Ammon's horn (tissue), 1 donor: Measurements from ENCODE around the gene ZNF77.
"Not testable (repeated sequence)": the region's sequence is repeated elsewhere in the genome, so short reads cannot be mapped to it uniquely, and the experiment has no call there.

Experiments used
- DNase-seq: peaks from one replicate; pipeline ENCODE4 v3.0.0-alpha.2; 2016; ENCODE audit warnings: low spot score

ZNF77 gene

GRCh38 chr19:2970201-2970835 is 25.5 kb upstream of the ZNF77 start:
- DNase-seq: no peak

- DNase-seq: peak; percentile 16
Observed at GRCh38 chr19:2969104-2969504, 24.3 kb upstream of the ZNF77 start.

- no peak for DNase-seq
Observed at GRCh38 chr19:2967972-2968371, 23.2 kb upstream of the ZNF77 start.

- DNase-seq: no peak
Observed at GRCh38 chr19:2964874-2965273, 20.1 kb upstream of the ZNF77 start.

GRCh38 chr19:2963631-2964030 is 18.9 kb upstream of the ZNF77 start:
- DNase-seq: not testable (repeated sequence)

- DNase-seq: no peak
Observed at GRCh38 chr19:2963122-2963521, 18.4 kb upstream of the ZNF77 start.

- DNase-seq: peak; percentile 79
Observed at GRCh38 chr19:2962018-2962670, 17.4 kb upstream of the ZNF77 start.

- no peak for DNase-seq
Observed at GRCh38 chr19:2960120-2960519, 15.3 kb upstream of the ZNF77 start.

GRCh38 chr19:2957160-2957559 is 12.4 kb upstream of the ZNF77 start:
- no peak for DNase-seq

- DNase-seq: no peak
Observed at GRCh38 chr19:2952953-2953481, 8.2 kb upstream of the ZNF77 start.

- peak; percentile 100 for DNase-seq
Observed at GRCh38 chr19:2950286-2951124, 5.7 kb upstream of the ZNF77 start.

- DNase-seq: no peak
Observed at GRCh38 chr19:2949939-2950285, 5.1 kb upstream of the ZNF77 start.

GRCh38 chr19:2945575-2946184 is 909 bp upstream of the ZNF77 start:
- no peak for DNase-seq

- no peak for DNase-seq
Observed at GRCh38 chr19:2944403-2944774, 382 bp downstream of the ZNF77 start.

- DNase-seq: no peak
Observed at GRCh38 chr19:2942928-2943640, 1.7 kb downstream of the ZNF77 start.

GRCh38 chr19:2935863-2936262 is 8.9 kb downstream of the ZNF77 start:
- DNase-seq: not testable (repeated sequence)

- DNase-seq: no peak
Observed at GRCh38 chr19:2933490-2933910, 11.3 kb downstream of the ZNF77 start.

GRCh38 chr19:2927032-2927430 is 17.7 kb downstream of the ZNF77 start:
- DNase-seq: no peak

- DNase-seq: no peak
Observed at GRCh38 chr19:2926341-2927031, 18.3 kb downstream of the ZNF77 start.

- peak; percentile 18 for DNase-seq
Observed at GRCh38 chr19:2923510-2923909, 21.3 kb downstream of the ZNF77 start.

- no peak for DNase-seq
Observed at GRCh38 chr19:2922987-2923386, 21.8 kb downstream of the ZNF77 start.
